HEK293 (cell line): ENCODE data around the gene SUPT5H.

Experiments used
- CTCF ChIA-PET: fragments of 350-600 bp; formaldehyde crosslinking; extraction: SDS; loops from one replicate; lab custom pipeline; 2021; ENCODE audit warnings: antibody characterized with exemption; lab: Yijun Ruan, JAX
- POLR2A ChIA-PET: fragments of 300-600 bp; formaldehyde crosslinking; extraction: SDS; loops from one replicate; lab custom pipeline; 2020; ENCODE audit warnings: antibody characterized with exemption, inconsistent platforms; lab: Yijun Ruan, JAX
- H3K27ac ChIP-seq: fragments of 200-500 bp; sonication (Bioruptor generic); 2 replicates; pipeline ENCODE4 v1.5.1; 2014; ENCODE audit warnings: low read depth, low read length, control low read depth, inconsistent platforms; ENCODE audit errors: extremely low read depth
- H3K36me3 ChIP-seq, 2 experiments: fragments of 200-500 bp in 1 of 2; sonication (Bioruptor generic) in 1 of 2; 1 replicate in 1 of 2; 2 replicates in 1 of 2; pipeline ENCODE4 v1.5.1; 2014 to 2017; ENCODE audit warnings: inconsistent platforms in 2 of 2, low read length in 2 of 2; ENCODE audit not compliant: control insufficient read depth in 2 of 2, insufficient read depth in 1 of 2
- H3K4me1 ChIP-seq: fragments of 200-500 bp; sonication (Bioruptor generic); 2 replicates; pipeline ENCODE4 v1.5.1; 2014; ENCODE audit warnings: mild to moderate bottlenecking, low read length, inconsistent platforms; ENCODE audit not compliant: control insufficient read depth, insufficient read depth
- H3K4me3 ChIP-seq: 2 replicates; pipeline ENCODE4 v1.5.1; 2011; ENCODE audit warnings: low read depth, mild to moderate bottlenecking, control low read depth, low read length, moderate library complexity
- H3K9me3 ChIP-seq: fragments of 200-500 bp; sonication (Bioruptor generic); 2 replicates; pipeline ENCODE4 v1.5.1; 2014; ENCODE audit warnings: low read depth, low read length, inconsistent platforms; ENCODE audit not compliant: control insufficient read depth, insufficient read depth
- GFI1B ChIP-seq: fragments of 450-650 bp; formaldehyde crosslinking; IDR thresholded peaks from 2 replicates; pipeline ENCODE4 v1.5.1; 2016; ENCODE audit warnings: missing biosample characterization, missing genetic modification characterization
- GLIS2 ChIP-seq: fragments of 450-650 bp; formaldehyde crosslinking; IDR thresholded peaks from 2 replicates; pipeline ENCODE4 v1.5.1; 2016; ENCODE audit warnings: missing biosample characterization, missing genetic modification characterization
- IKZF3 ChIP-seq: fragments of 450-650 bp; IDR thresholded peaks from 2 replicates; pipeline ENCODE4 v1.5.0; 2018; ENCODE audit warnings: missing biosample characterization, mild to moderate bottlenecking, missing genetic modification characterization, moderate library complexity
- KLF8 ChIP-seq: fragments of 450-650 bp; formaldehyde crosslinking; IDR thresholded peaks from 2 replicates; pipeline ENCODE4 v1.5.1; 2016; ENCODE audit warnings: missing biosample characterization, missing genetic modification characterization
- KLF9 ChIP-seq: fragments of 450-650 bp; formaldehyde crosslinking; IDR thresholded peaks from 2 replicates; pipeline ENCODE4 v1.5.1; 2016; ENCODE audit warnings: missing biosample characterization, missing genetic modification characterization, low read depth
- TCF7L2 ChIP-seq: IDR thresholded peaks from 2 replicates; pipeline ENCODE4 v1.6.1; 2011; ENCODE audit warnings: low read depth, mild to moderate bottlenecking, inconsistent platforms, low read length, moderate library complexity, borderline replicate concordance
- ZBTB21 ChIP-seq: fragments of 450-650 bp; formaldehyde crosslinking; IDR thresholded peaks from 2 replicates; pipeline ENCODE4 v1.5.1; 2017; ENCODE audit warnings: missing biosample characterization, missing genetic modification characterization
- ZBTB48 ChIP-seq: fragments of 450-650 bp; formaldehyde crosslinking; IDR thresholded peaks from 2 replicates; pipeline ENCODE4 v1.5.1; 2016; ENCODE audit warnings: missing biosample characterization, missing genetic modification characterization
- ZFP3 ChIP-seq: fragments of 450-650 bp; formaldehyde crosslinking; IDR thresholded peaks from 2 replicates; pipeline ENCODE4 v1.5.1; 2016; ENCODE audit warnings: low read depth, missing biosample characterization, missing genetic modification characterization
- ZIC2 ChIP-seq: fragments of 450-650 bp; formaldehyde crosslinking; IDR thresholded peaks from 2 replicates; pipeline ENCODE4 v1.5.1; 2016; ENCODE audit warnings: missing biosample characterization, missing genetic modification characterization
- ZNF214 ChIP-seq: fragments of 450-650 bp; formaldehyde crosslinking; IDR thresholded peaks from 2 replicates; pipeline ENCODE4 v1.5.1; 2017; ENCODE audit warnings: missing biosample characterization, mild to moderate bottlenecking, missing genetic modification characterization, borderline replicate concordance
- ZNF223 ChIP-seq: fragments of 450-650 bp; formaldehyde crosslinking; IDR thresholded peaks from 2 replicates; pipeline ENCODE4 v1.5.1; 2016; ENCODE audit warnings: missing biosample characterization, missing genetic modification characterization
- ZNF24 ChIP-seq: fragments of 450-650 bp; formaldehyde crosslinking; IDR thresholded peaks from 2 replicates; pipeline ENCODE4 v1.5.1; 2016; ENCODE audit warnings: missing biosample characterization, missing genetic modification characterization
- ZNF324 ChIP-seq: fragments of 450-650 bp; formaldehyde crosslinking; IDR thresholded peaks from 2 replicates; pipeline ENCODE4 v1.5.1; 2016; ENCODE audit warnings: missing biosample characterization, missing genetic modification characterization
- ZNF391 ChIP-seq: fragments of 450-650 bp; formaldehyde crosslinking; IDR thresholded peaks from 2 replicates; pipeline ENCODE4 v1.5.1; 2016; ENCODE audit warnings: low read depth, missing biosample characterization, missing genetic modification characterization, borderline replicate concordance
- ZNF433 ChIP-seq: fragments of 450-650 bp; formaldehyde crosslinking; IDR thresholded peaks from 2 replicates; pipeline ENCODE4 v1.5.1; 2016; ENCODE audit warnings: missing biosample characterization, missing genetic modification characterization, low read depth
- ZNF514 ChIP-seq: fragments of 450-650 bp; formaldehyde crosslinking; IDR thresholded peaks from 2 replicates; pipeline ENCODE4 v1.5.1; 2016; ENCODE audit warnings: missing biosample characterization, missing genetic modification characterization
- ZNF521 ChIP-seq: fragments of 450-650 bp; formaldehyde crosslinking; IDR thresholded peaks from 2 replicates; pipeline ENCODE4 v1.5.1; 2017; ENCODE audit warnings: missing biosample characterization, mild to moderate bottlenecking, missing genetic modification characterization
- ZNF626 ChIP-seq: fragments of 450-650 bp; sonication (Bioruptor Pico); formaldehyde crosslinking; IDR thresholded peaks from 2 replicates; pipeline ENCODE4 v1.5.1; 2018; ENCODE audit warnings: missing biosample characterization, missing genetic modification characterization, inconsistent platforms
- ZNF629 ChIP-seq: fragments of 450-650 bp; formaldehyde crosslinking; IDR thresholded peaks from 2 replicates; pipeline ENCODE4 v1.5.1; 2017; ENCODE audit warnings: missing biosample characterization, missing genetic modification characterization
- TF ChIP-seq, protein P1 (sequence below): fragments of 450-650 bp; formaldehyde crosslinking; conservative IDR thresholded peaks from 2 replicates; pipeline ENCODE4 v1.5.1; 2016; ENCODE audit warnings: low read depth, missing biosample characterization, missing genetic modification characterization
- TF ChIP-seq, protein P2 (sequence below): fragments of 450-650 bp; formaldehyde crosslinking; IDR thresholded peaks from 2 replicates; pipeline ENCODE4 v1.5.1; 2016; ENCODE audit warnings: missing biosample characterization, missing genetic modification characterization, borderline replicate concordance
- TF ChIP-seq, protein P3 (sequence below): fragments of 450-650 bp; formaldehyde crosslinking; IDR thresholded peaks from 2 replicates; pipeline ENCODE4 v1.5.1; 2017; ENCODE audit warnings: missing biosample characterization, missing genetic modification characterization

Gene SUPT5H

DNA sequence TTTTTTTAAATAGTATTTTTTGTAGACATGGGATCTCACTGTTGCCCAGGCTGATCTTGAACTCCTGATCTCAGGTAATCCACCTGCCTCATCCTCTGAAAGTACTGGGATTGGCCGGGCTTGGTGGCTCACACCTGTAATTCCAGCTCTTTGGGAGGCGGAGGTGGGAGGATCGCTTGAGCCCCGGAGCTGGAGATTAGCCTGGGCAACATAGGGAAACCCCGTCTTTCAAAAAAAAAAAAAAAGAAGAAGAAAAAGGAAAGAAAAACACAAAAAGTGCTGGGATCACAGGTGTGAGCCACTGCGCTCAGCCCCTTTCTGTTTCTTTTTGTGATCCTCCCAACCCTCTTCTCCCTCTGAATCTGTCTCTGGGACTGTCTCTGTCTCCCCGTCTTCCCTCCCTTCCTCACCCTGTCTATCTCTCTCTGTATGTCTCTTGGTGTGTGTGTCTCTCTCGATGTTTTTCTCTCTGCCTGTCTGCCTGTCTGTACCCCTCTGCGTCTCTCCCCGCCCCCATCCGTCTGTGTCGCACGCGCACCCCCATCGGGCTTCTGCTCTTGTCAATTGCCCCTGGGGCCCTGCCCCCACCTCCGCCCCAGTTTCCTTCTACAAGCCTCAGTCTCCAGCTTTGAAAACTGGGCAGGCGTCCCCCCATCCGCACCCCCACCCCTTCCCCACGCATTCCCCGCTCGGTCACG, 39.3 kb upstream of the SUPT5H start (continued):
- TF ChIP-seq, protein P1, sequence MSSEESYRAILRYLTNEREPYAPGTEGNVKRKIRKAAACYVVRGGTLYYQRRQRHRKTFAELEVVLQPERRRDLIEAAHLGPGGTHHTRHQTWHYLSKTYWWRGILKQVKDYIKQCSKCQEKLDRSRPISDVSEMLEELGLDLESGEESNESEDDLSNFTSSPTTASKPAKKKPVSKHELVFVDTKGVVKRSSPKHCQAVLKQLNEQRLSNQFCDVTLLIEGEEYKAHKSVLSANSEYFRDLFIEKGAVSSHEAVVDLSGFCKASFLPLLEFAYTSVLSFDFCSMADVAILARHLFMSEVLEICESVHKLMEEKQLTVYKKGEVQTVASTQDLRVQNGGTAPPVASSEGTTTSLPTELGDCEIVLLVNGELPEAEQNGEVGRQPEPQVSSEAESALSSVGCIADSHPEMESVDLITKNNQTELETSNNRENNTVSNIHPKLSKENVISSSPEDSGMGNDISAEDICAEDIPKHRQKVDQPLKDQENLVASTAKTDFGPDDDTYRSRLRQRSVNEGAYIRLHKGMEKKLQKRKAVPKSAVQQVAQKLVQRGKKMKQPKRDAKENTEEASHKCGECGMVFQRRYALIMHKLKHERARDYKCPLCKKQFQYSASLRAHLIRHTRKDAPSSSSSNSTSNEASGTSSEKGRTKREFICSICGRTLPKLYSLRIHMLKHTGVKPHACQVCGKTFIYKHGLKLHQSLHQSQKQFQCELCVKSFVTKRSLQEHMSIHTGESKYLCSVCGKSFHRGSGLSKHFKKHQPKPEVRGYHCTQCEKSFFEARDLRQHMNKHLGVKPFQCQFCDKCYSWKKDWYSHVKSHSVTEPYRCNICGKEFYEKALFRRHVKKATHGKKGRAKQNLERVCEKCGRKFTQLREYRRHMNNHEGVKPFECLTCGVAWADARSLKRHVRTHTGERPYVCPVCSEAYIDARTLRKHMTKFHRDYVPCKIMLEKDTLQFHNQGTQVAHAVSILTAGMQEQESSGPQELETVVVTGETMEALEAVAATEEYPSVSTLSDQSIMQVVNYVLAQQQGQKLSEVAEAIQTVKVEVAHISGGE (tag by site-specific recombination), result no peak; the same call in 1 of the 2 replicates
- TF ChIP-seq ZNF514 (0 out of 2 replicates have a peak, but pooled peaks have one; percentile 9), ZNF214 (tag by site-specific recombination) (no peak), GLIS2 (tag by site-specific recombination) (peak; percentile 60), KLF9 (tag by site-specific recombination) (no peak; the same call in 1 of the 2 replicates), ZNF626 (tag by site-specific recombination) (no peak), ZNF433 (tag by site-specific recombination) (no peak), ZBTB48 (tag by site-specific recombination) (peak; percentile 84), ZIC2 (tag by site-specific recombination) (no peak; the same call in 1 of the 2 replicates), ZNF223 (tag by site-specific recombination) (no peak), KLF8 (tag by site-specific recombination) (peak; percentile 80)
- TF ChIP-seq, protein P2, sequence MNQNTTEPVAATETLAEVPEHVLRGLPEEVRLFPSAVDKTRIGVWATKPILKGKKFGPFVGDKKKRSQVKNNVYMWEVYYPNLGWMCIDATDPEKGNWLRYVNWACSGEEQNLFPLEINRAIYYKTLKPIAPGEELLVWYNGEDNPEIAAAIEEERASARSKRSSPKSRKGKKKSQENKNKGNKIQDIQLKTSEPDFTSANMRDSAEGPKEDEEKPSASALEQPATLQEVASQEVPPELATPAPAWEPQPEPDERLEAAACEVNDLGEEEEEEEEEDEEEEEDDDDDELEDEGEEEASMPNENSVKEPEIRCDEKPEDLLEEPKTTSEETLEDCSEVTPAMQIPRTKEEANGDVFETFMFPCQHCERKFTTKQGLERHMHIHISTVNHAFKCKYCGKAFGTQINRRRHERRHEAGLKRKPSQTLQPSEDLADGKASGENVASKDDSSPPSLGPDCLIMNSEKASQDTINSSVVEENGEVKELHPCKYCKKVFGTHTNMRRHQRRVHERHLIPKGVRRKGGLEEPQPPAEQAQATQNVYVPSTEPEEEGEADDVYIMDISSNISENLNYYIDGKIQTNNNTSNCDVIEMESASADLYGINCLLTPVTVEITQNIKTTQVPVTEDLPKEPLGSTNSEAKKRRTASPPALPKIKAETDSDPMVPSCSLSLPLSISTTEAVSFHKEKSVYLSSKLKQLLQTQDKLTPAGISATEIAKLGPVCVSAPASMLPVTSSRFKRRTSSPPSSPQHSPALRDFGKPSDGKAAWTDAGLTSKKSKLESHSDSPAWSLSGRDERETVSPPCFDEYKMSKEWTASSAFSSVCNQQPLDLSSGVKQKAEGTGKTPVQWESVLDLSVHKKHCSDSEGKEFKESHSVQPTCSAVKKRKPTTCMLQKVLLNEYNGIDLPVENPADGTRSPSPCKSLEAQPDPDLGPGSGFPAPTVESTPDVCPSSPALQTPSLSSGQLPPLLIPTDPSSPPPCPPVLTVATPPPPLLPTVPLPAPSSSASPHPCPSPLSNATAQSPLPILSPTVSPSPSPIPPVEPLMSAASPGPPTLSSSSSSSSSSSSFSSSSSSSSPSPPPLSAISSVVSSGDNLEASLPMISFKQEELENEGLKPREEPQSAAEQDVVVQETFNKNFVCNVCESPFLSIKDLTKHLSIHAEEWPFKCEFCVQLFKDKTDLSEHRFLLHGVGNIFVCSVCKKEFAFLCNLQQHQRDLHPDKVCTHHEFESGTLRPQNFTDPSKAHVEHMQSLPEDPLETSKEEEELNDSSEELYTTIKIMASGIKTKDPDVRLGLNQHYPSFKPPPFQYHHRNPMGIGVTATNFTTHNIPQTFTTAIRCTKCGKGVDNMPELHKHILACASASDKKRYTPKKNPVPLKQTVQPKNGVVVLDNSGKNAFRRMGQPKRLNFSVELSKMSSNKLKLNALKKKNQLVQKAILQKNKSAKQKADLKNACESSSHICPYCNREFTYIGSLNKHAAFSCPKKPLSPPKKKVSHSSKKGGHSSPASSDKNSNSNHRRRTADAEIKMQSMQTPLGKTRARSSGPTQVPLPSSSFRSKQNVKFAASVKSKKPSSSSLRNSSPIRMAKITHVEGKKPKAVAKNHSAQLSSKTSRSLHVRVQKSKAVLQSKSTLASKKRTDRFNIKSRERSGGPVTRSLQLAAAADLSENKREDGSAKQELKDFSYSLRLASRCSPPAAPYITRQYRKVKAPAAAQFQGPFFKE (tag by site-specific recombination), result no peak
- TF ChIP-seq, protein P3, sequence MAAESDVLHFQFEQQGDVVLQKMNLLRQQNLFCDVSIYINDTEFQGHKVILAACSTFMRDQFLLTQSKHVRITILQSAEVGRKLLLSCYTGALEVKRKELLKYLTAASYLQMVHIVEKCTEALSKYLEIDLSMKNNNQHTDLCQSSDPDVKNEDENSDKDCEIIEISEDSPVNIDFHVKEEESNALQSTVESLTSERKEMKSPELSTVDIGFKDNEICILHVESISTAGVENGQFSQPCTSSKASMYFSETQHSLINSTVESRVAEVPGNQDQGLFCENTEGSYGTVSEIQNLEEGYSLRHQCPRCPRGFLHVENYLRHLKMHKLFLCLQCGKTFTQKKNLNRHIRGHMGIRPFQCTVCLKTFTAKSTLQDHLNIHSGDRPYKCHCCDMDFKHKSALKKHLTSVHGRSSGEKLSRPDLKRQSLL (tag by site-specific recombination), result no peak

DNA sequence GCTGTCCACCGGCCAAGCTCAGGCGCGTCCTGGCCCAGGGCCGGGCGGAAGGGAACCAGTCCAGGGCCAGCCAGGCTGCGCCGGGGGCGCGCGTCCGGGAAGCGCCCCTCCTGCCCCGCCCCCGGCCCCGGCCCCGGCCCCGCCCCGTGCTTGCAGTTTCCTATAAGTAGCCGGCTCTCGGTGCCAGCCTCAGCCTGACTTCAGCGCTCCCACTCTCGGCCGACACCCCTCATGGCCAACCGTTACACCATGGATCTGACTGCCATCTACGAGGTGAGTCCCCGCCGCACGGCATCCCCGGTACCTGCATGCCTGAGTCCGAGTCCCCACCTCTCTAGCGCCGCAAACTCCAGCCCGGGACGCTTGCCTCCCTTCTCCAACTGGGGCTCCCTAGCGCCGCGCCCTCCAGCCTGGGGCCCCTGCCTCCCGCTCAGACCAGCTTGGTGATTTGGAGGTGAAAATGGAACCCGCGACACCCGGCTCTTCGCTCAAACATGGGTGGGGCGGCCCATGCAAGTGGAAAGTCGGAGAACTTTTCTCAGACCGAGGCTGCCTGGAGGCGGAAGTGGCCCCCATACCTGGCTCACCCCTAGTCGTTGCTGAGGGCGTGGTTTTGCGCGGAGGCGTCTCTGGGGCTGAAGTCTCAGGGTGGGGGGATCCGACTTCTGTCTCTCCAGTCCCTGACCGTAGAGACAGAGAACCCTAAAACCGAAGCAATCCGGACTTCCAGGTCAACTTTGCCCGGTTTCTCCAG, 38.5 kb upstream of the SUPT5H start, which contains the start of gene ZFP36:
TSS of gene ZFP36 (plus strand) at position 192 of the 754 bp plus-strand sequence. CDS start at position 250, 58 bp downstream.
- CTCF ChIA-PET, result interaction anchor here (0.6 to 4.6 kb wide), 2 partner anchors 9 to 263 kb away, joined by 3 to 41 read pairs; no protein-coding TSS in a partner anchor
- peaks cover 59% of the 10 kb centered on the region for H3K4me1 ChIP-seq
- TF ChIP-seq ZNF391 (tag by site-specific recombination) (peak; percentile 94; the same call in 1 of the 2 replicates), TCF7L2 (no peak), ZFP3 (tag by site-specific recombination) (no peak), ZNF629 (peak; percentile 70), ZBTB21 (tag by site-specific recombination) (no peak; the same call in 1 of the 2 replicates), GFI1B (tag by site-specific recombination) (0 out of 2 replicates have a peak, but pooled peaks have one; percentile 61), ZNF324 (tag by site-specific recombination) (0 out of 2 replicates have a peak, but pooled peaks have one; percentile 31), ZNF24 (tag by site-specific recombination) (peak; percentile 78), ZNF521 (no peak), IKZF3 (tag by site-specific recombination) (peak; percentile 14; the same call in 1 of the 2 replicates)

More for the DNA sequence above, 38.5 kb upstream of the SUPT5H start, which contains the start of gene ZFP36:
- POLR2A ChIA-PET, result interaction anchor here (0.5 to 11.2 kb wide), 12 partner anchors 8 to 289 kb away, joined by 3 to 175 read pairs (median 5); partner anchors contain the start of genes EID2B, MED29, PAF1 and RPS16
- H3K27ac ChIP-seq, result peak within 1 kb of the TSS; percentile 77
- no peaks in the 10 kb centered on the region for H3K9me3 ChIP-seq
- H3K4me3 ChIP-seq, result peak within 1 kb of the TSS; percentile 61
- peaks cover 0 to 3% of the 10 kb centered on the region in 2 experiments; a peak in 1 of 3 replicates for H3K36me3 ChIP-seq
